GM21528 (cell line): ENCODE data around the gene CHST3.
"Not testable (repeated sequence)": the region's sequence is repeated elsewhere in the genome, so short reads cannot be mapped to it uniquely, and the experiment has no call there.

Experiments
- ATAC-seq: cut with Tn5 transposase; IDR thresholded peaks from one replicate; pipeline ENCODE4 v1.9.1; 2021; ENCODE audit warnings: mild to moderate bottlenecking, moderate library complexity; ENCODE audit not compliant: unreplicated experiment, low FRiP score

The CHST3 gene

GRCh38 chr10:71972746-71973695 is 8.8 kb downstream of the CHST3 start:
- no peak for ATAC-seq

- no peak for ATAC-seq
Observed at GRCh38 chr10:71973777-71974488, 9.7 kb downstream of the CHST3 start.

GRCh38 chr10:71974489-71975021 is 10.4 kb downstream of the CHST3 start:
- no peak for ATAC-seq

DNA sequence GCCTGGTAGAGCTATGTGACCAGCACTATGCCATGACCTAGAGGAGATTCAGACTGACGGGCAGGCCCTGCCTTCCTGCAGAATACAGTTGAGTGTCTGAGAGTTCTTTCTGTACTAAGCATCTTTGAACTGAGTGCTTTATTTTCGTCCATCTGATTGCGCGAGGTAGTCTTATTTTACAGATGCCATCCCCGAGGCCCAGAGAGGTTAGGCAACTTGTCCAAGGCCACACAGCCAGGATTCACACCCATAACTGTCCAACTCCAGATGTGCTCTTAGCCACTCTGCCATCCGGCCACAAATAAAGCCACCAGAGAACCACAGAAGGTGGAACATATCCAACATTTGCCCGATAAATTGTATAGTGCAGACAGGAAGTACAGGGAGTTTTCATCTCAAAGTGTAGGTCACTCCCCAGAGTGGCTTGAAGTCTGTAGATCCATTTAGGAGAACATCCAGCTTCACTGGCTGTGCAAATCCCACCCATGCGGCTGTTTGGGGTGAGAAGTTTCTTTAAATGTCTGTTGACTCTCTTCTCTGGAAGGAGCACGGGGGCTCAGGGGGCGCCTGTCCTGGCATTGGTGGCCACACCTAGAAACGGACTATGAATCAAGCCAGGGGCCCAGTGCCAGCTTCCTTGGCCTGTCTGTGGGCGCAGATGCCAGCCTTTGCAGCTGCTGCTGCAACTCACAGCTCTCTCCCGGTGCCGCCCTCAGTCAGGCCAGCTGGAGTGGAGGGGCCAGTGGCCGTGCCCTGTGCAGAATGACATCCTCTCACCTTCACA is 11.1 kb downstream of the CHST3 start:
- ATAC-seq = no peak

- ATAC-seq = no peak
Observed at GRCh38 chr10:71975871-71976725, 11.9 kb downstream of the CHST3 start.

GRCh38 chr10:71977614-71977903 is 13.4 kb downstream of the CHST3 start:
- not testable (repeated sequence) for ATAC-seq

DNA sequence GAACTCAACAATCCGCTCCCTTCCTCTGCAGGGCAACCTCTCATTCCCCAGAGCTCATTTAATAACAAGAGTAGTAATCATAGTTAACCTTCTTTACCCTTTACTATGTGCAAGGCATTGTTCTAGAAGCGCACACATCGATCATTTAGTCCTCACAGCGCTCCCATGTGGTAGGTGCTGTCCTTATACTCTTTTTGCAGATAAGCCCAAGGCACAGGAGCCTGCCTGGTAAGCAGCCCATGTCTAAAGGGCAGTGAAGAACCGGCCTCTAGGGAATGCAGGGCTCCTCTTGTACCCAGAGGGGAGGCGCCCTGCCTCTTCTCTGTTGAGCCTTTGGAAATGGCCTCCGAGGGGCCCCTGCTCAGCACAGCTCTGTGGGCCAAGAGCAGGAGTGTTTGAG is 14.3 kb downstream of the CHST3 start:
- ATAC-seq = no peak

GRCh38 chr10:71978988-71979691 is 14.9 kb downstream of the CHST3 start:
- no peak for ATAC-seq

DNA sequence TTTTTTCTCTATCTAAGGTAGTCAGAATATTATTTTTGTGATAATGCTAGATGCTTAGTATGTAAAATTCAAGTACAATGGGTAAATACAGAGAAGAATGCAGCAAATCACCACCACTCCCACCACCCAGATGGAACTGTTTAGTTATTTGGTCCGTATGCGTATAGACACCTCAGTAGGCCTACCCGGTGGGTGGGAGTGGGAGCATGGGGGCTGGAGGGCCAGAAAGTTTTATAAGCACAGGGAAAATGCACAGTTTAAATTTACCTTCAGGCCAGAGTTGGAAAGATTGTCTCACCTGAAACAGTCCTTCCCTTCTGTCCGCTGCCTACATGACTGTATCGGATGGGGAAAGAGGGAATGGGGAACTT is 15.5 kb downstream of the CHST3 start:
- no peak for ATAC-seq

- no peak for ATAC-seq
Observed at GRCh38 chr10:71980181-71981014, 16.2 kb downstream of the CHST3 start.

- ATAC-seq = no peak
Observed at GRCh38 chr10:71981015-71981875, 17.1 kb downstream of the CHST3 start.

DNA sequence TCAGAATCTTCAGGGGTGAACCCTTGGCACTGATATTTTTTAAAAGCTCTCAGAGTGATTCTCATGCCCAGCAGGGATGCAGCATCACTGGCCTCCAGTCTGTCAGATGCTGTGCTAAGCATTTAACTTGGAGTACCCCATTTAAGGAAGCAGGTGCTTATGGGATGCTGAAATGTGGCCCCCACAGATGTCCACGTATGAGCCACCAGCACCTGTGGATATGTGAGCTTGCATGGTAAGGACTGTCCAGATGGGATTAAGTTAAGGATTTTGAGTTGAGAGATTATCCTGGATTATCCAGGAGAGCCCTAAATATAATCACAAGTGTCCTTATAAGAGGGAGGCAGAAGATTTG is 17.7 kb downstream of the CHST3 start:
- no peak for ATAC-seq

GRCh38 chr10:71982269-71983178 is 18.3 kb downstream of the CHST3 start:
- no peak for ATAC-seq

- no peak for ATAC-seq
Observed at GRCh38 chr10:71984126-71984808, 20.1 kb downstream of the CHST3 start.

DNA sequence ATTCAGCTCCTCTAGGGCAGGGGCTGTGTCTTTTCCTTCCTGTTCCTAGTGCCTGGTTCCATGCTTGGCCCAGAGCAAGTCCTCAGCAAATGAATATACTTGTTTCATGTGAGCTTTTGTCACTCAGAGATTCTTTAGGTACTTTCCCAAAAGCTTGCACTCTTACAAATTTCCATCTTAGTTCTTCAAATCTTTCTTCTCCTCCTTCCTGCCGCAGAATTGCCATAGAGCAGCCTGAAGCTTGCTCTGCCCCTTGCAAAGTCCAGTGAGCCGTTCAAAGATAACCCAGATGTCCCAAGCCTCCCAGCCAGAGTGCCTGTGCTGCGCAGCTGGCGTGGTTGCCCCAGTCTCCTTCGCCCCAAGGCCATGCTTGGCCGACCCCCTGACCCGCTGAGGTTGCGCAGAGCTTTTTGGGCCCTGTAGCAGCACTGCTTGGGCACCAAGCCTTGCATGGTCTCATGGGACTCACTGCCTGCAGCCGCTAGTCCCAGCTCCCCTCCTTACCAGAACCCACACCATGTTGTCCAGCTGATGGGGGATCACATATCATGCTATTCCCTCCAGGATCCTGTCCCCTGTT is 20.7 kb downstream of the CHST3 start:
- no peak for ATAC-seq
